OCI-LY3 (cell line): ENCODE data around the gene BTBD18.

ENCODE experiments used
- H2AFZ ChIP-seq: fragments of 200-600, 300-600 bp; shearing (Covaris generic); 2 replicates; pipeline ENCODE4 v1.6.0; 2014; ENCODE audit warnings: antibody characterized with exemption, low read depth, low read length
- H3K27ac ChIP-seq: fragments of 200-600, 300-600 bp; sonication (generic); 2 replicates; pipeline ENCODE4 v1.5.1; 2014; ENCODE audit warnings: mild to moderate bottlenecking, low read length, moderate library complexity, mixed read lengths
- H3K27me3 ChIP-seq: fragments of 200-600, 300-600 bp; sonication (generic); 2 replicates; pipeline ENCODE4 v1.6.1; 2014; ENCODE audit warnings: low read depth, low read length, mixed read lengths
- H3K36me3 ChIP-seq: fragments of 200-600, 300-600 bp; sonication (generic); replicated peaks from 2 replicates; pipeline ENCODE3; 2014; ENCODE audit warnings: low read depth, low read length, mixed read lengths
- H3K4me1 ChIP-seq: fragments of 300-600, 200-600 bp; sonication (generic); 2 replicates; pipeline ENCODE4 v1.6.1; 2014; ENCODE audit warnings: low read length, mixed read lengths
- H3K4me2 ChIP-seq: fragments of 200-600, 300-600 bp; sonication (generic); 2 replicates; pipeline ENCODE4 v1.6.1; 2014; ENCODE audit warnings: low read length, mixed read lengths
- H3K4me3 ChIP-seq: fragments of 300-600, 200-600 bp; sonication (generic); 2 replicates; pipeline ENCODE4 v1.5.1; 2014; ENCODE audit warnings: antibody characterized with exemption, mild to moderate bottlenecking, low read length, moderate library complexity
- H3K79me2 ChIP-seq: fragments of 300-600, 200-600 bp; shearing (Covaris generic); 2 replicates; pipeline ENCODE4 v1.6.1; 2014; ENCODE audit warnings: mild to moderate bottlenecking, low read length, mixed read lengths
- H3K9ac ChIP-seq: fragments of 300-600, 200-600 bp; shearing (Covaris generic); 2 replicates; pipeline ENCODE4 v1.6.0; 2014; ENCODE audit warnings: mild to moderate bottlenecking, low read length, moderate library complexity
- H3K9me3 ChIP-seq: fragments of 200-600, 300-600 bp; shearing (Covaris generic); 2 replicates; pipeline ENCODE4 v1.6.1; 2014; ENCODE audit warnings: low read length, mixed read lengths; ENCODE audit not compliant: insufficient read depth
- H4K20me1 ChIP-seq: fragments of 200-600, 300-600 bp; sonication (generic); 2 replicates; pipeline ENCODE4 v1.6.1; 2016; ENCODE audit warnings: low read length, mixed read lengths; ENCODE audit not compliant: insufficient read depth
- EZH2phosphoT487 ChIP-seq: fragments of 200-600 bp; shearing (Covaris generic); IDR thresholded peaks from 2 replicates; pipeline ENCODE4 v1.6.1; 2018; ENCODE audit warnings: antibody characterized with exemption, mixed run types, low read depth
- TF ChIP-seq, protein P1 (sequence below): fragments of 200-600, 300-600 bp; sonication (generic); IDR thresholded peaks from 2 replicates; pipeline ENCODE4 v1.5.1; 2014; ENCODE audit warnings: antibody characterized with exemption, low read length, low read depth

The BTBD18 gene

DNA sequence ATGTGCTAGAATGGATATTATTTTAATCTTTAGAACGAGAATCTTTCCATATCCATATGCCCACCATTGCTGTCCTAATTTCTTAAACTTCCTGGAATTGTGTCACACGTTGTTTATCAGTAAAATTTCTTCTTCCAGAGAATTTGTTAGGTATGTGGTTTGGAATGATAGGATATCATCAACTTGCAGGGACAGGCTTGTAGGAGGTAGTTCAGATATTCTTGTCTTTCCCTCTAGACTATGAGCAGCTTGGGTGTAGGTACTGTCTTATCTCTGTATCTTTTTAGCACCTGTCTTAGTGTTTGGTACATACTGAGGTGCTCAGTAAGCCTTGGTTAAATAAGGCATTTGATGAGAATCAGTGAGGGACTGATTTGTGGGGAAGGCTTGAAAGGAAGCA lies 13.4 kb upstream of the BTBD18 start:
- H3K27me3 ChIP-seq: no peaks in the 10 kb centered on the region
- no peak overlapping the region for H3K4me3 ChIP-seq
- H3K79me2 ChIP-seq: no peaks in the 10 kb centered on the region
- TF ChIP-seq EZH2phosphoT487: no peak
- TF ChIP-seq, protein P1, sequence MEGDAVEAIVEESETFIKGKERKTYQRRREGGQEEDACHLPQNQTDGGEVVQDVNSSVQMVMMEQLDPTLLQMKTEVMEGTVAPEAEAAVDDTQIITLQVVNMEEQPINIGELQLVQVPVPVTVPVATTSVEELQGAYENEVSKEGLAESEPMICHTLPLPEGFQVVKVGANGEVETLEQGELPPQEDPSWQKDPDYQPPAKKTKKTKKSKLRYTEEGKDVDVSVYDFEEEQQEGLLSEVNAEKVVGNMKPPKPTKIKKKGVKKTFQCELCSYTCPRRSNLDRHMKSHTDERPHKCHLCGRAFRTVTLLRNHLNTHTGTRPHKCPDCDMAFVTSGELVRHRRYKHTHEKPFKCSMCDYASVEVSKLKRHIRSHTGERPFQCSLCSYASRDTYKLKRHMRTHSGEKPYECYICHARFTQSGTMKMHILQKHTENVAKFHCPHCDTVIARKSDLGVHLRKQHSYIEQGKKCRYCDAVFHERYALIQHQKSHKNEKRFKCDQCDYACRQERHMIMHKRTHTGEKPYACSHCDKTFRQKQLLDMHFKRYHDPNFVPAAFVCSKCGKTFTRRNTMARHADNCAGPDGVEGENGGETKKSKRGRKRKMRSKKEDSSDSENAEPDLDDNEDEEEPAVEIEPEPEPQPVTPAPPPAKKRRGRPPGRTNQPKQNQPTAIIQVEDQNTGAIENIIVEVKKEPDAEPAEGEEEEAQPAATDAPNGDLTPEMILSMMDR: no peak
- H3K4me1 ChIP-seq: no peaks in the 10 kb centered on the region
- H3K9ac ChIP-seq: no peak overlapping the region
- H2AFZ ChIP-seq: no peak overlapping the region
- H3K27ac ChIP-seq: no peak overlapping the region
- no peaks in the 10 kb centered on the region for H4K20me1 ChIP-seq
- H3K9me3 ChIP-seq: no peaks in the 10 kb centered on the region
- no peak overlapping the region for H3K4me2 ChIP-seq
- H3K36me3 ChIP-seq: no peaks in the 10 kb centered on the region

- Histone ChIP-seq H3K27ac (no peak overlapping the region), H4K20me1 (no peaks in the 10 kb centered on the region), H3K9ac (no peak overlapping the region), H3K27me3 (no peaks in the 10 kb centered on the region), H3K9me3 (no peaks in the 10 kb centered on the region), H2AFZ (no peak overlapping the region), H3K4me1 (no peaks in the 10 kb centered on the region), H3K4me3 (no peak overlapping the region), H3K79me2 (no peaks in the 10 kb centered on the region), H3K36me3 (no peaks in the 10 kb centered on the region), H3K4me2 (no peak overlapping the region)
- TF ChIP-seq, protein P1: no peak
- TF ChIP-seq EZH2phosphoT487: no peak
Measured at GRCh38 chr11:57764566-57764965, 12.9 kb upstream of the BTBD18 start.

DNA sequence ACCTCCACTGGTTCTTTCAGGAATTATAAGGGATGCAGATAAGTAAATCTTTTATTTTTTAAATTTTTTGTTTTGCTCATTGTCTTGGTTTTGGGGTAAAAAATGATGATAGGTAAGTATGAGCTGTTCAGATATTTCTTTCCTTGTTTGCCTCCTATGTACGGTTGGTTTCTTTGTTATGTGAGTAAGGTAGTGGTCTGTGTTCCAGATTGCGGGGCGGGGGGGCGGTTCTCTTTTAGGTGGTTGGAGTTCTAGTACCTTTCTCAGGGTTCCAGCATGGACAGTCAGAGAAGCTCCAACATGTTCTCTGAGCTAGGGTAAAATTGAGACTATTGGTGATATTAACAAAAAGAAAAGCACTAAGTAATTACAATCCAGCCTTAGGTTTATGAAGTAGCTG lies 12.4 kb upstream of the BTBD18 start:
- Histone ChIP-seq H3K36me3 (no peaks in the 10 kb centered on the region), H3K4me2 (no peak overlapping the region), H2AFZ (no peak overlapping the region), H3K9ac (no peak overlapping the region), H4K20me1 (no peaks in the 10 kb centered on the region), H3K4me1 (no peaks in the 10 kb centered on the region), H3K4me3 (no peak overlapping the region), H3K27me3 (no peaks in the 10 kb centered on the region), H3K27ac (no peak overlapping the region), H3K79me2 (no peaks in the 10 kb centered on the region), H3K9me3 (no peaks in the 10 kb centered on the region)
- TF ChIP-seq, protein P1: no peak
- no peak for TF ChIP-seq EZH2phosphoT487

DNA sequence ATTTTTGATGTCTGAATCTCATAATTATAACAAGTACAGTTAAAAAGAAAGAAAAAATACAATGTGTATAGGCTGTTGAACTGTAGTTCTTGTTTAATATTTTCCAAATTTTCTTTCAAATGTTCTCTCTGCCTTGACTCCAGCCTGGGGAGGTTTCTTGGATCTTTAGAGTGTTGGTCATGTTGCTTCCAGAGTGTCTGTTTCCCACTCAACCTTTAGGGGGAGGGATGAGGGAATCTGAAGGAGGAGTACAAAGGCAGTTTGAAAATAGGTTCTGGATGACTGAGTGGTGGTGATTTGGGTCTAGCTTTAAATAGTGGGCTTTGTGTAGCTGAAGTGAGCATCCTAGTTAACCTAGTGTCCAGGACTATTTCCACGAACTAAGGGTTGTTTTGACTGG lies 11.9 kb upstream of the BTBD18 start:
- H2AFZ ChIP-seq: no peak overlapping the region
- no peaks in the 10 kb centered on the region for H3K36me3 ChIP-seq
- H3K4me2 ChIP-seq: no peak overlapping the region
- H3K4me1 ChIP-seq: no peaks in the 10 kb centered on the region
- no peaks in the 10 kb centered on the region for H4K20me1 ChIP-seq
- H3K9me3 ChIP-seq: no peaks in the 10 kb centered on the region
- H3K27ac ChIP-seq: no peak overlapping the region
- H3K27me3 ChIP-seq: no peaks in the 10 kb centered on the region
- no peaks in the 10 kb centered on the region for H3K79me2 ChIP-seq
- TF ChIP-seq, protein P1: no peak
- TF ChIP-seq EZH2phosphoT487: no peak
- no peak overlapping the region for H3K4me3 ChIP-seq
- no peak overlapping the region for H3K9ac ChIP-seq
